ENCODE measurements around the gene HSD17B14.
A peak's percentile ranks its signal among the peaks of the same experiment; 100 is the strongest.
"Not testable (repeated sequence)": the region's sequence is repeated elsewhere in the genome, so short reads cannot be mapped to it uniquely, and the experiment has no call there.

The HSD17B14 gene

DNA sequence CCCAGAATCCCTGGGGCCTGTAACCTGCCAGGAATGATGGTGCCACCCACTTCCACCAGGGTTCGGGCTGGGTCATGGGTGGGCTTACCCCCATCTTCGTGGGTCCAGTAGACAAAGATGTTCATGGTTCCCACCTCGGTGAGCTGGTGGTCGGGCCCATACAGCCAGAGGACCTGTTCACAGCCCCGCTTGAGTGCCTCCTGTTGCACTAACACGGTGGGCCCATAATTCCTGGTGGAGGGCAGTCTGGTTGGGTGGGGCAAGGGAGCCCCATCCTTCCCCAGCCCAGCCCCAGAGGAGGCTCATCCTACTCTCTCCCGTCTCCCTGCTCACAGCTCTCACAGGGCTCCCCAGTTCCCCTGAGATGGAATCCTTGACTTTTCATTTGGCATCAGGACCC, 39.2 kb downstream of the HSD17B14 start:
- DNase-seq (ENCODE audit: low read depth in 2 of 2): no peak

GRCh38 chr19:48796298-48797083, 39.8 kb downstream of the HSD17B14 start:
- DNase-seq (ENCODE audit: low read depth in 2 of 2): no peak

GRCh38 chr19:48795685-48796070, 40.6 kb downstream of the HSD17B14 start:
- no peak for DNase-seq (ENCODE audit: low read depth in 2 of 2)

DNA sequence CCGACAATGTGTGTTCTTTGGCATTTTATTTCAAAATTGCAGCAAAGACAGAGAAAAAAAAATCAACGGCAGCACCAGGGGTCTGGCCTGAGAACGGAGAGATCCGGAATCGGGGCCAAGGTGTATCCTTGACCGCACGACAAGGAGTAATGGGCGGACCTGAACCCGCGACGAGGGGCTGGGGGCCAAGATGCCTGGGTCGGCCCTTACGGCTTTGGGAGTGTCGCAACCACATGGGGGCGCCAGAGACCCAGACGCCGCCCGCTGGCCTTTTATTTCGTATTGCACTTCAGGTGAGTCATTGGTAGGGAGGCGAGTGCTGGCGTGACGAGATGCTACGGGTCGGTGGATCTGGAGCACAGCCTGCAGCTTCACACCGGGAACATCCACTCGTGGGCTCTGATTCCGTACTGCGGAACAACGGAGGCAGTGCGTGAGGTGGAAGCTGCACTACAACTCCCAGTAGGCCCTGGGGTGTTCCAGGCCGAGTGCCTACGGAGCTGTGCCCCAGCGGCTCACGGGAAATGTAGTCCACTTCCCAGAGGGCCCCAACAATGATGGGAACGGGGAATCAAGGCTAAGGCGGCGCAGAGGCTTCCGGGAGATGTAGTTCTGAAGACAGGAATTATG, 41.1 kb downstream of the HSD17B14 start:
- peak; percentile 71 to 80 for DNase-seq (ENCODE audit: low read depth in 2 of 2)

DNA sequence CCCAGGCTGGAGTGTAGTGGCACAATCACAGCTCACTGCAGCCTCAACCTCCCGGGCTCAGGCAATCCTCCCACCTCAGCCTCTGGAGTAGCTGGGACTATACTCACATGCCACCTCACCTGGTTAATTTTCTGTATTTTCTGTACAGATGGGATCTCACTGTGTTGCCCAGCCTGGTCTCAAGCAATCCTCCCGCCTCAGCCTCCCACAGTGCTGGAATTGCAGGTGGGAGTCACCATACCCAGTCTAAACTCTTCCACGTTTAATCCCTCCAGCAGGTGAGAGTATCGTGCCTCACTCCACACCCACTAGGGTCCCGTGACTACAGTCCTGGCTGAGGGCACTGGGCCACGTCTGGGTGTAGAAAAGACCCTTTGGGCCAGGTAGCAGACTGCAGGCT, 42.0 kb downstream of the HSD17B14 start:
- DNase-seq (ENCODE audit: low read depth in 2 of 2): no peak

DNA sequence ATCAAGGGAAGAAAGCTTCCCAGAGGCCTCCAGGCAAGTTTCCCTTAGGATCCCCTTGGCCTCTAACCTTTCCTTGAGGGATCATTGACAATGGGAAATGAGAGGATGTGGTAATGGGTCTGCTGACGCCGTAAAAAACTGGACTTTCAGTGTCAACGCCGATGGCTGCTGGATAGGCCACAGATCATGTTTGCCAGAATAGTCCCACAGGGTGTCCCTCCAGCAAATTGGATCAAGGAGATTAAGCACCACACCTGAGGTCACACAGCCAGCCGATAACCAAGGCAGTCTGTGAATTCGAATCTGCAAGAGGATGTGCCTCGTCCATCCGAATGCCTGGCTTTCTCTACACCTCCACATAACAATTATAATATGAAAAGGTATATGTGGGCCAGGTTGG, 43.0 kb downstream of the HSD17B14 start:
- DNase-seq (ENCODE audit: low read depth in 2 of 2): no peak

GRCh38 chr19:48787331-48787730, 49.0 kb downstream of the HSD17B14 start:
- not testable (repeated sequence) for DNase-seq (ENCODE audit: low read depth in 2 of 2)

- DNase-seq (ENCODE audit: low read depth in 2 of 2): not testable (repeated sequence)
Measured at GRCh38 chr19:48786422-48786821, 49.9 kb downstream of the HSD17B14 start.

- no peak for DNase-seq (ENCODE audit: low read depth in 2 of 2)
Measured at GRCh38 chr19:48784527-48784926, 51.8 kb downstream of the HSD17B14 start.

GRCh38 chr19:48780631-48781391, 55.5 kb downstream of the HSD17B14 start:
- no peak for DNase-seq (ENCODE audit: low read depth in 2 of 2)

DNA sequence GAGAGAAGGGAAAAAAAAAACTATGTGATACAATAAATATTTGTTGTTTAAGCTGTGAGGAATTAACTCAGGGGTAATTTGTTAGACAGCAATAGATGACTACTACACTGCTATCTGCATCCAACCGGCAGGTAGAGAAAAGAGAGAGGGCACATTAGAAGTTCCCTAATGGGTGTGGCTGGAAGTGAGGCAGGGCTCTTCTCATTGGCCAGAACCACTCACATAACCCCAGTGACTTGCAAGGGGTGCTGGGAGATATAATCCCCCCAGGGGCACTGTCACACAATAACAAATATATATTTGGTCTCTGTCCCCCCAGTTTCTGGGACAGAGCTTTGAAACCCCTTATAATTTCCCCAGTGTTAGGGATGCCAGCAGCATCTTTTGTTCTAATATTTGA, 56.7 kb downstream of the HSD17B14 start:
- DNase-seq (ENCODE audit: low read depth in 2 of 2): no peak

DNA sequence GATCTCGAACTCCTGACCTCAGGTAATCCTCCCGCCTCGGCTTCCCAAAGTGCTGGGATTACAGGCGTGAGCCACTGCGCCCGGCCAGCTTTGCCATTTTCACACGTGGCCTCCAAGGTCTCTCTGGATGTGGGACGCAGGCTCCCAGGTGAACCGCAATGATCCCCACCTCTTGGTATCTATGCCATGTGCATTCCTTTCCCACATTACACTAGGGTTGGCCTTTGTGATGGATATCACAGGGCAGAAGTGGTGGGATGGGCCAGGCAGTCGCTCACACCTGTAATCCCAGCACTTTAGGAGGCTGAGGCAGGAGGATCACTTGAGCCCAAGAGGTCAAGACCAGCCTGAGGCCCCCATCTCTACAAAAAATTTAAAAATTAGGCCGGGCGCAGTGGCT, 58.6 kb downstream of the HSD17B14 start:
- DNase-seq (ENCODE audit: low read depth in 2 of 2): no peak

DNA sequence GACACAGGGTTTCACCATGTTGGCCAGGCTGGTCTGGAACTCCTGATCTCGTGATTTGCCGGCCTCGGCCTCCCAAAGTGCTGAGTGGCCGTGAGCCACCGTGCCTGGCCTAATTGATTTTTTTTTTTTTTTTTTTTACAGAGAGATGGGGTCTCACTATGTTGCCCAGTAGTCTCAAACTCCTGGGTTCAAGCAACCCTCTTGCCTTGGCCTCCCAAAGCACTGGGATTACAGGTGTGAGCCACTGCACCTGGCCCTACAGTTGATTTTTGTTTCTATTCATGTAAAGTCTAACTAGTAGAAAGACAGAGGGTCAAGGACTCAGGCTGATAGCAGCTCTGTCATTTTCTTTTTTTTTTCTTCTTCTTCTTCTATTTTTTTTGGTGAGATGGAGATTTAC, 59.2 kb downstream of the HSD17B14 start:
- DNase-seq (ENCODE audit: low read depth in 2 of 2): no peak

- DNase-seq (ENCODE audit: low read depth in 2 of 2): no peak
Measured at GRCh38 chr19:48772503-48772953, 63.8 kb downstream of the HSD17B14 start.

DNA sequence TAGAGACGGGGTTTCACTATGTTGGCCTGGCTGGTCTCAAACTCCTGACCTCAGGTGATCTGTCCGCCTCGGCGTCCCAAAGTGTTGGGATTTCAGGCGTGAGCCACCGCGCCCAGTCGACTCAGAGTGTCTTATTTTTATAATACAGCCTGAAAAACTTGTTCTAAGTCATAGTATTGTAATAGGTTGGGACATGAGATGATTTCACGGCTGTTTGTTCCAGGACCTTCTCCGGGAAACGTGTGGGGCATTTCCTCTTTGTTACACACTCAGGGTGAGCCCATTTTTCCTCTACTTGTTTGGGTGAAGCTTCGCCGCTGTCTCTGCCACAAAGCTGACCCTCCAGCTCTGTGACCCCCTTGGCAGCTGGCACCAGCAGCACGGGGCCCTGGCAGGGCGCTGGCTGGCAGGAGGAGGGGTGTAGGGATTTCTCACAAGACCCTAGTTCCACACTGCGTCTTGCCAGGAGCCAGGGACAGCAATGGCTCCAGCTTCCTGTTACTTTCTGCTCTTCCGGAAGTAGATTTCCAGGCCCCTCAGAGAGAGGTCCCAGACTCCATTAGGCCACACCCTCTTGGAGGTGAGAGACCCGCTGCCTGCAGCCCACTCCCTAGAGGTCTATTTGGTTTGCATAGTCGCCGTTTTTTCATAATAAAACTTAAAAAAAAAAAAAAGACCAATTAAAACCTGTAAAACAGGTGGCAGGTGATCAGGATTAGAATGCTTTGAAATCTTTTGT, 65.4 kb downstream of the HSD17B14 start:
- no peak for DNase-seq (ENCODE audit: low read depth in 2 of 2)

- DNase-seq (ENCODE audit: low read depth in 2 of 2): no peak
Measured at GRCh38 chr19:48770266-48770665, 66.0 kb downstream of the HSD17B14 start.

- DNase-seq (ENCODE audit: low read depth in 2 of 2): no peak
Measured at GRCh38 chr19:48768994-48769713, 67.1 kb downstream of the HSD17B14 start.

DNA sequence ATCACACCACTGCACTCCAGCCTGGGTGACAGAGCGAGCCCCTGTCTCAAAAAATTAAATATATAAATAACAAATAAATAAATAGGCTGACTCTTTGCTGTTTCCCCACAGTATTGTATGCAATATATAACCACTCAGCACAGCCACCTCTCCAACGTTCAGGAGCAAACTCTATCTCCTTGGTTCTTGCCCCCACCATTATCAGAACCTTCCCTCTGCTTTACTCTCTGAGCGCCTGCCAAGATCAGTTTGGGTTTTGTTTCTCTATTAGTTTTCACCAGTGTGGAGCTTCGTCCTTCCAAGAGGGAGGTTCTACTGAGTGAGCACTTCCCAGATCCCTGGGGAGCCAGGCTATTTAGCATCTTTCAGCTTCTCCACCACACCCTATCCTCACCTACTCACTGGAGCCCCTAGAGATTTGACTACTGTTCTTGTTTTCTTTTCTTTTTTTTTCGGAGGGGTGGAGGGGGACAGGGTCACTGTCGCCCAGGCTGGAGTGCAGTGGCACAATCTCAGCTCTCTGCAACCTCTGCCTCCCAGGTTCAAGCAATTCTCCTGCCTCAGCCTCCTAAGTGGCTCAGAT, 68.0 kb downstream of the HSD17B14 start:
- not testable (repeated sequence) for DNase-seq (ENCODE audit: low read depth in 2 of 2)

DNA sequence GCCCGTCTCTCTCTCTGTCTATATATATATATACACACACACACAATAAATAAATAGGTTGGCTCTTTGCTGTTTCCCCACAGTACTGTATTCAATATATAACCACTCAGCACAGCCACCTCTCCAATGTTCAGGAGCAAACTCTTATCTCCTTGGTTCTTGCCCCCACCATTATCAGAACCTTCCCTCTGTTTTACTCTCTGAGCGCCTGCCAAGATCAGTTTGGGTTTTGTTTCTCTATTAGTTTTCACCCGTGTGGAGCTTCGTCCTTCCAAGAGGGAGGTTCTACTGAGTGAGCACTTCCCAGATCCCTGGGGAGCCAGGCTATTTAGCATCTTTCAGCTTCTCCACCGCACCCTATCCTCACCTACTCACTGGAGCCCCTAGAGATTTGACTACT, 70.5 kb downstream of the HSD17B14 start:
- not testable (repeated sequence) for DNase-seq (ENCODE audit: low read depth in 2 of 2)

All from stimulated activated CD8-positive, alpha-beta memory T cell treated with anti-CD3 and anti-CD28 coated beads, Interleukin-2, amount 100 ng/mL, for 48 hours (primary cell).